GM12878 (cell line): Measurements from ENCODE around the gene NDUFV2. TPM values are rescaled to one million over a fixed set of nuclear protein-coding genes. Genes with fewer than 3 reads are reported as not detected.

ENCODE experiments used
- ATAC-seq: fragments of 200-7000 bp; cut with Tn5 transposase; 3 replicates; pipeline ENCODE4 v1.9.1; 2020; ENCODE audit warnings: mild to moderate bottlenecking, moderate library complexity
- BruUV-seq: library from RNA; stranded (reverse); fragments of 400-500 nt; replicated peaks from 2 replicates; lab custom pipeline; 2021; lab: Mats Ljungman, UMichigan
- CTCF ChIA-PET: fragments of 300-600 bp; sonication (Branson Sonifier 250); formaldehyde crosslinking; extraction: SDS; loops from one replicate; lab custom pipeline; 2021; ENCODE audit warnings: inconsistent platforms; lab: Yijun Ruan, JAX
- POLR2A ChIA-PET: fragments of 350-600 bp; formaldehyde crosslinking; extraction: SDS; loops from one replicate; lab custom pipeline; 2021; ENCODE audit warnings: inconsistent platforms; lab: Charles Lee
- RAD21 ChIA-PET: fragments of 300-600 bp; sonication (Branson Sonifier 250); formaldehyde crosslinking; loops from one replicate; lab custom pipeline; 2023; ENCODE audit warnings: antibody characterized with exemption; ENCODE audit not compliant: unreplicated experiment; lab: Charles Lee
- SMC1A ChIA-PET: fragments of 300-600 bp; sonication (Branson Sonifier 250); formaldehyde crosslinking; loops from one replicate; lab custom pipeline; 2023; ENCODE audit not compliant: unreplicated experiment, uncharacterized antibody; lab: Charles Lee
- DNase-seq: peaks from one replicate; pipeline ENCODE4 v3.0.0-alpha.2; 2011; ENCODE audit warnings: low read depth, low spot score
- FAIRE-seq: peaks from 3 replicates; lab custom pipeline; 2011; peaks lifted over from hg19 to GRCh38; lab: Jason Lieb, UNC
- H2AFZ ChIP-seq: 2 replicates; pipeline ENCODE4 v1.6.0; 2011; ENCODE audit warnings: low read depth, low read length, control low read depth; ENCODE audit not compliant: control insufficient read depth
- H3K27ac ChIP-seq: 2 replicates; pipeline ENCODE4 v1.5.1; 2011; ENCODE audit warnings: control low read depth; ENCODE audit not compliant: control insufficient read depth, insufficient read depth
- H3K27me3 ChIP-seq, 2 experiments: replicated peaks in 1 of 2; 2 replicates each; pipeline versions ENCODE4 v1.6.0 to v1.6.1; 2011; ENCODE audit warnings: low read length in 1 of 2; ENCODE audit not compliant: control insufficient read depth in 2 of 2, insufficient read depth in 2 of 2
- H3K36me3 ChIP-seq, 2 experiments: 2 replicates each; pipeline ENCODE4 v1.5.1; 2011; ENCODE audit warnings: low read length in 1 of 2; ENCODE audit not compliant: control insufficient read depth in 2 of 2, insufficient read depth in 2 of 2
- H3K4me1 ChIP-seq: 2 replicates; pipeline ENCODE4 v1.6.1; 2011; ENCODE audit warnings: mild to moderate bottlenecking, low read length, moderate library complexity, mixed read lengths; ENCODE audit not compliant: control insufficient read depth, insufficient read depth
- H3K4me2 ChIP-seq: 2 replicates; pipeline ENCODE4 v1.6.0; 2011; ENCODE audit warnings: control low read depth; ENCODE audit not compliant: control insufficient read depth, insufficient read depth
- H3K4me3 ChIP-seq: fragments of 200-600 bp; sonication (generic); 2 replicates; pipeline ENCODE4 v1.5.1; 2016
- H3K79me2 ChIP-seq: 2 replicates; pipeline ENCODE4 v1.6.0; 2011; ENCODE audit warnings: low read length; ENCODE audit not compliant: control insufficient read depth, insufficient read depth
- H3K9ac ChIP-seq: 2 replicates; pipeline ENCODE4 v1.8.0; 2011; ENCODE audit warnings: low read length, control low read depth, mixed read lengths; ENCODE audit not compliant: control insufficient read depth, insufficient read depth
- H3K9me3 ChIP-seq: replicated peaks from 3 replicates; pipeline ENCODE4 v1.5.1; 2011; ENCODE audit warnings: mild to moderate bottlenecking, low read length; ENCODE audit not compliant: control insufficient read depth, insufficient read depth
- H4K20me1 ChIP-seq: 2 replicates; pipeline ENCODE4 v1.6.0; 2011; ENCODE audit not compliant: control insufficient read depth, insufficient read depth
- BCL11A ChIP-seq: IDR thresholded peaks from 2 replicates; pipeline ENCODE4 v1.6.1; 2011; ENCODE audit warnings: low read depth, low read length
- CEBPB ChIP-seq, 2 experiments: fragments of 150-350 bp in 1 of 2; IDR thresholded peaks; 2 replicates each; pipeline ENCODE4 v1.6.1; 2012 to 2014; ENCODE audit warnings: low read depth in 2 of 2, low read length in 2 of 2, borderline replicate concordance in 1 of 2, inconsistent platforms in 1 of 2
- CUX1 ChIP-seq: IDR thresholded peaks from 2 replicates; pipeline ENCODE4 v1.6.1; 2012; ENCODE audit warnings: improper control_type of control experiment, low read depth, low read length; ENCODE audit not compliant: insufficient replicate concordance
- IRF4 ChIP-seq: IDR thresholded peaks from 2 replicates; pipeline ENCODE4 v1.6.1; 2011; ENCODE audit warnings: low read depth, low read length
- MTA3 ChIP-seq: IDR thresholded peaks from 2 replicates; pipeline ENCODE4 v1.6.1; 2012; ENCODE audit warnings: low read length, inconsistent platforms, borderline replicate concordance
- PML ChIP-seq: IDR thresholded peaks from 2 replicates; pipeline ENCODE4 v1.6.1; 2012; ENCODE audit warnings: low read length, inconsistent platforms
- RCOR1 ChIP-seq: conservative IDR thresholded peaks from 2 replicates; pipeline ENCODE4 v1.6.1; 2012; ENCODE audit warnings: low read depth, low read length, improper control_type of control experiment
- SMARCA5 ChIP-seq: fragments of 450-650 bp; IDR thresholded peaks from 2 replicates; pipeline ENCODE4 v1.6.1; 2017; ENCODE audit warnings: mild to moderate bottlenecking
- SRF ChIP-seq, 2 experiments: IDR thresholded peaks; 2 replicates each; pipeline ENCODE4 v1.6.1; 2011; ENCODE audit warnings: low read depth in 2 of 2, low read length in 2 of 2, mild to moderate bottlenecking in 1 of 2, moderate library complexity in 1 of 2
- ZSCAN29 ChIP-seq: fragments of 450-650 bp; IDR thresholded peaks from 2 replicates; pipeline ENCODE4 v1.6.1; 2017; ENCODE audit warnings: mild to moderate bottlenecking, moderate library complexity
- WGBS: methylation state at CpG from one replicate; pipeline ENCODE4 v1.1.6; 2016; ENCODE audit warnings: low lambda C conversion rate; ENCODE audit not compliant: insufficient replicate concordance, insufficient coverage; ENCODE audit errors: missing lambda C conversion rate; 5-methylcytosine and 5-hydroxymethylcytosine counted together
- in situ Hi-C: fragments of 300-500 bp; cut with MboI; formaldehyde crosslinking; loops from 9 replicates; pipeline ENCODE4 v1.14.3; 2018; ENCODE audit warnings: mixed read lengths
- intact Hi-C: fragments of 100-400 bp; cut with micrococcal nuclease; formaldehyde crosslinking; loops from one replicate; pipeline ENCODE4 v1.14.2; 2022; ENCODE audit not compliant: unreplicated experiment
- polyA plus RNA-seq, 11 experiments: library from polyadenylated mRNA; depleted of rRNA in 4 of 11; unstranded in 6 of 11; stranded (reverse) in 5 of 11; fragments of >200 nt; fragmentation: Nextera tagmentation in 4 of 11; fragmentation: Illumina TruSeq in 1 of 11; extraction: Ambion mirVana in 4 of 11; extraction: Trizol in 1 of 11; gene quantifications; 1 replicate in 1 of 11; 2 replicates in 10 of 11; pipeline versions ENCODE4 v1.2.1 to v1.2.3, GENCODE V29; 2011 to 2016; ENCODE audit warnings: inconsistent platforms in 2 of 11, missing spikeins in 2 of 11, low read depth in 1 of 11
- total RNA-seq, 4 experiments: library from RNA; depleted of rRNA in 3 of 4; stranded (reverse); fragments of >200 nt in 3 of 4; fragmentation: Illumina TruSeq in 1 of 4; extraction: Trizol in 1 of 4; gene quantifications; 2 replicates each; pipeline versions ENCODE4 v1.2.1 to v1.2.3, GENCODE V29; 2013 to 2021

The NDUFV2 gene
- total and polyA plus RNA-seq, 10 of the 15 experiments (the other 5 are each of a cell fraction or from before 2014, with no cell fraction given), result 236 to 590 (median 321) TPM

- ChIA-PET POLR2A (interaction anchor here (1.0 to 3.7 kb wide), 5 partner anchors 17 to 607 kb away, joined by 3 to 23 read pairs (median 6); no protein-coding TSS in a partner anchor), CTCF (interaction anchor here (0.6 to 2.2 kb wide), 12 partner anchors 9 to 450 kb away, joined by 3 to 12 read pairs (median 6); no protein-coding TSS in a partner anchor), SMC1A (interaction anchor here (0.6 to 4.4 kb wide), 18 partner anchors 8 to 81 kb away, joined by 3 to 48 read pairs (median 6); no protein-coding TSS in a partner anchor), RAD21 (interaction anchor here (0.7 to 2.7 kb wide), 11 partner anchors 13 to 462 kb away, joined by 3 to 20 read pairs (median 4); partner anchors contain the start of gene ANKRD12)
- no peaks in the 10 kb centered on the region for H4K20me1 ChIP-seq
- BruUV-seq, result no TSS peak
- H3K9me3 ChIP-seq, result no peaks in the 10 kb centered on the region; the same call in 2 of the 3 replicates
- TF ChIP-seq IRF4, result no peak
- TF ChIP-seq CEBPB (IDR thresholded peaks at IDR 0.05; ENCODE audit: borderline replicate concordance in 1 of 2, low read depth in 2 of 2, low read length in 2 of 2), result no peak
- H3K4me1 ChIP-seq, result peaks cover 76% of the 10 kb centered on the region
- H3K79me2 ChIP-seq, result no peaks in the 10 kb centered on the region
- H3K27me3 ChIP-seq, result no peaks in the 10 kb centered on the region
- ATAC-seq, result no peak
- in situ Hi-C loops, result loop anchor here (10.0 kb wide), 1 partner anchor 269 kb away; the partner anchor contains the start of gene TWSG1
- no peak overlapping the region for H3K4me3 ChIP-seq
- no peak overlapping the region; the same call in 1 of the 2 replicates for H2AFZ ChIP-seq
- H3K9ac ChIP-seq, result no peak overlapping the region
- H3K36me3 ChIP-seq, result no peaks in the 10 kb centered on the region
- 47% methylated on average over 4 of the region's 5 CpGs for WGBS
- FAIRE-seq, result no peak
- intact Hi-C loops, result loop anchor here (2.0 to 5.0 kb wide), 2 partner anchors 286 to 465 kb away; no protein-coding TSS in a partner anchor
- DNase-seq, result no peak
- H3K4me2 ChIP-seq, result peak overlapping the region; percentile 77; the same call in 1 of the 2 replicates
- peak overlapping the region; percentile 96 for H3K27ac ChIP-seq
Measured at GRCh38 chr18:9065864-9066263, 36.6 kb upstream of the NDUFV2 start.

GRCh38 chr18:9066358-9066757, 36.1 kb upstream of the NDUFV2 start:
- no TSS peak for BruUV-seq
- ATAC-seq, result peak; percentile 53
- ChIA-PET SMC1A (interaction anchor here (0.6 to 4.4 kb wide), 16 partner anchors 9 to 849 kb away, joined by 3 to 48 read pairs (median 6); no protein-coding TSS in a partner anchor), POLR2A (interaction anchor here (1.0 to 3.7 kb wide), 7 partner anchors 16 to 606 kb away, joined by 3 to 23 read pairs (median 4); partner anchors contain the start of gene NDUFV2), RAD21 (interaction anchor here (0.5 to 2.7 kb wide), 13 partner anchors 9 to 463 kb away, joined by 3 to 20 read pairs (median 4); partner anchors contain the start of gene ANKRD12), CTCF (interaction anchor here (0.7 to 2.2 kb wide), 11 partner anchors 9 to 450 kb away, joined by 3 to 12 read pairs (median 7); no protein-coding TSS in a partner anchor)
- peak overlapping the region; percentile 96 for H3K27ac ChIP-seq
- H2AFZ ChIP-seq, result no peak overlapping the region
- WGBS, result 1% methylated on average over 4 of the region's 4 CpGs
- peaks cover 72% of the 10 kb centered on the region for H3K4me1 ChIP-seq
- no peaks in the 10 kb centered on the region; the same call in 2 of the 3 replicates for H3K9me3 ChIP-seq
- H3K4me2 ChIP-seq, result peak overlapping the region; percentile 77
- peak overlapping the region; percentile 8; the same call in 1 of the 2 replicates for H3K4me3 ChIP-seq
- no peak for DNase-seq
- no peaks in the 10 kb centered on the region for H4K20me1 ChIP-seq
- H3K27me3 ChIP-seq, result no peaks in the 10 kb centered on the region
- in situ Hi-C loops, result loop anchor here (10.0 kb wide), 1 partner anchor 268 kb away; the partner anchor contains the start of gene TWSG1
- intact Hi-C loops, result loop anchor here (2.0 to 5.0 kb wide), 2 partner anchors 286 to 466 kb away; no protein-coding TSS in a partner anchor
- peak overlapping the region; percentile 55; the same call in 1 of the 2 replicates for H3K9ac ChIP-seq
- no peaks in the 10 kb centered on the region for H3K36me3 ChIP-seq
- FAIRE-seq, result no peak
- H3K79me2 ChIP-seq, result no peaks in the 10 kb centered on the region
- TF ChIP-seq MTA3 (no peak), PML (no peak), RCOR1 (no peak), SRF (IDR thresholded peaks at IDR 0.05; ENCODE audit: low read depth in 2 of 2, low read length in 2 of 2) (peak in 1 of 2 experiments; percentile 75; a peak in 1 of 4 replicates), CUX1 (no peak), ZSCAN29 (no peak), SMARCA5 (0 out of 2 replicates have a peak, but pooled peaks have one; percentile 27), BCL11A (no peak)
